CD4-positive, alpha-beta T cell (primary cell): ENCODE measurements around the gene AP2S1. TPM values are rescaled to one million over a fixed set of nuclear protein-coding genes. Genes with fewer than 3 reads are reported as not detected.

Experiments used
- ATAC-seq: fragments of 200-7000 bp; cut with Tn5 transposase; one replicate; pipeline ENCODE4 v1.10.0; 2022; ENCODE audit warnings: mild to moderate bottlenecking; ENCODE audit not compliant: poor library complexity
- CTCF ChIA-PET: fragments of 350-600 bp; sonication (Branson Sonifier 250); formaldehyde crosslinking; loops from one replicate; lab custom pipeline; 2021; ENCODE audit warnings: antibody characterized with exemption, inconsistent platforms; lab: Charles Lee
- POLR2A ChIA-PET: fragments of 350-600 bp; sonication (Branson Sonifier 250); formaldehyde crosslinking; loops from one replicate; lab custom pipeline; 2021; ENCODE audit warnings: antibody characterized with exemption, inconsistent platforms; lab: Charles Lee
- DNase-seq, 14 experiments: peaks; one replicate each; pipeline ENCODE4 v3.0.0-alpha.2; 2013 to 2020; ENCODE audit warnings: mixed read lengths in 2 of 14
- H3K27ac ChIP-seq, 2 donors: one replicate each; pipeline versions ENCODE4 v1.5.1 to v1.7.0; 2013; ENCODE audit warnings: low read length in 2 of 2, low read depth in 1 of 2, mild to moderate bottlenecking in 1 of 2
- H3K27me3 ChIP-seq, 2 experiments: 1 replicate in 1 of 2; 2 replicates in 1 of 2; pipeline versions ENCODE4 v1.6.1 to v1.7.0; 2013; ENCODE audit warnings: low read length in 2 of 2, control low read depth in 1 of 2, mild to moderate bottlenecking in 1 of 2, moderate library complexity in 1 of 2; ENCODE audit not compliant: insufficient read depth in 2 of 2, control insufficient read depth in 1 of 2
- H3K36me3 ChIP-seq: one replicate; pipeline ENCODE4 v1.6.1; 2013; ENCODE audit warnings: low read length, control low read depth; ENCODE audit not compliant: insufficient read depth
- H3K4me1 ChIP-seq: one replicate; pipeline ENCODE4 v1.6.1; 2013; ENCODE audit warnings: low read length, control low read depth; ENCODE audit not compliant: insufficient read depth
- H3K4me3 ChIP-seq: one replicate; pipeline ENCODE4 v1.5.1; 2013; ENCODE audit warnings: mild to moderate bottlenecking, low read length, moderate library complexity
- H3K9me3 ChIP-seq, 2 experiments: 1 replicate in 1 of 2; 2 replicates in 1 of 2; pipeline versions ENCODE4 v1.6.1 to v1.7.0; 2013; ENCODE audit warnings: low read length in 2 of 2, mild to moderate bottlenecking in 2 of 2, control low read depth in 1 of 2, moderate library complexity in 1 of 2; ENCODE audit not compliant: control insufficient read depth in 1 of 2, insufficient read depth in 1 of 2
- H3K27ac Mint-ChIP-seq: one replicate; pipeline ENCODE4 v1.8.0; 2020; ENCODE audit warnings: mixed read lengths
- H3K27me3 Mint-ChIP-seq: one replicate; pipeline ENCODE4 v1.8.0; 2021; ENCODE audit warnings: mixed read lengths
- H3K36me3 Mint-ChIP-seq: one replicate; pipeline ENCODE4 v1.8.0; 2021; ENCODE audit warnings: low read depth, mixed read lengths
- H3K4me1 Mint-ChIP-seq: one replicate; pipeline ENCODE4 v1.8.0; 2021; ENCODE audit warnings: low read depth, mixed read lengths
- H3K4me3 Mint-ChIP-seq: one replicate; pipeline ENCODE4 v1.8.0; 2020; ENCODE audit warnings: mild to moderate bottlenecking, mixed read lengths
- H3K9me3 Mint-ChIP-seq: one replicate; pipeline ENCODE4 v1.8.0; 2020; ENCODE audit warnings: mixed read lengths
- intact Hi-C, 2 experiments: fragments of 100-400 bp; cut with DNase I in 1 of 2; cut with micrococcal nuclease in 1 of 2; formaldehyde crosslinking; loops; one replicate each; pipeline versions ENCODE4 v1.15.1 to v1.9.0; 2023 to 2025; cut with DNase I, micrococcal nuclease
- total RNA-seq, 174 experiments: library from RNA in 2 of 174; stranded (reverse) in 2 of 174; gene quantifications; one replicate each; pipeline ENCODE4 v1.2.3 and lab custom pipeline; 2021 to 2026
- TF ChIP-seq, protein P1 (sequence below): fragments of 200-600 bp; IDR thresholded peaks from one replicate; pipeline ENCODE4 v1.8.0; 2022; ENCODE audit warnings: antibody characterized with exemption, mild to moderate bottlenecking

Gene AP2S1
- total RNA-seq, 2 experiments from 2014 or later, result 24.5 to 26.9 TPM

DNA sequence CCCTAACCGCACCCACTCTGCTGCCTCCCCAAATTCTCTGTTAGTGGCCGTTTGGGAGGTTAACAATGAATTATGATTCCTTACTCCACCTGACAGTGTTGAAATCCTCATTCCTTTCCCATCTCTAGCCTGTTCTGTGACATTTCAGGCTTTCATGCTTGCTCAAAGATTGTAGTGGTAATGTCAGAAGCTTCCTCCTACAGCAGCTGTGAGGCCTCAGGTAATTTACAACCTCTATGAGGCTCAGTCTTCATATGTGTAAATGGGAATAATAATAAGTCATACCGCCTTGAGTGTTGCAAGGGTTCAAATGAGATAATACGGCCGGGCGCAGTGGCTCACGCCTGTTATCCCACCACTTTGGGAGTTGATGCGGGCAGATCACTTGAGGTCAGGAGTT, 61.3 kb downstream of the AP2S1 start:
- no peak overlapping the region for H3K4me3 ChIP-seq
- Mint-ChIP-seq H3K27me3 (no peaks in the 10 kb centered on the region), H3K4me1 (peaks cover 52% of the 10 kb centered on the region), H3K9me3 (no peaks in the 10 kb centered on the region), H3K4me3 (peak overlapping the region; percentile 93), H3K27ac (peak overlapping the region; percentile 36), H3K36me3 (peaks cover 14% of the 10 kb centered on the region)
- H3K27me3 ChIP-seq, result no peaks in the 10 kb centered on the region
- H3K27ac ChIP-seq, result no peak overlapping the region
- DNase-seq (no peak), ATAC-seq (no peak)
- ChIA-PET CTCF (interaction anchor here (1.0 to 3.7 kb wide), 3 partner anchors 23 to 51 kb away, joined by 3 to 16 read pairs (median 4); no protein-coding TSS in a partner anchor), POLR2A (interaction anchor here (0.5 to 2.3 kb wide), 6 partner anchors 14 to 437 kb away, joined by 3 to 9 read pairs (median 4); partner anchors contain the start of gene DACT3)
- intact Hi-C loops, result loop anchor here (5.0 to 10.0 kb wide), 4 partner anchors 33 to 1535 kb away; partner anchors contain the start of genes CCDC9 (in 1 of the 2), EMP3 (in 1 of the 2) and TMEM160 (in 1 of the 2)
- TF ChIP-seq, protein P1, sequence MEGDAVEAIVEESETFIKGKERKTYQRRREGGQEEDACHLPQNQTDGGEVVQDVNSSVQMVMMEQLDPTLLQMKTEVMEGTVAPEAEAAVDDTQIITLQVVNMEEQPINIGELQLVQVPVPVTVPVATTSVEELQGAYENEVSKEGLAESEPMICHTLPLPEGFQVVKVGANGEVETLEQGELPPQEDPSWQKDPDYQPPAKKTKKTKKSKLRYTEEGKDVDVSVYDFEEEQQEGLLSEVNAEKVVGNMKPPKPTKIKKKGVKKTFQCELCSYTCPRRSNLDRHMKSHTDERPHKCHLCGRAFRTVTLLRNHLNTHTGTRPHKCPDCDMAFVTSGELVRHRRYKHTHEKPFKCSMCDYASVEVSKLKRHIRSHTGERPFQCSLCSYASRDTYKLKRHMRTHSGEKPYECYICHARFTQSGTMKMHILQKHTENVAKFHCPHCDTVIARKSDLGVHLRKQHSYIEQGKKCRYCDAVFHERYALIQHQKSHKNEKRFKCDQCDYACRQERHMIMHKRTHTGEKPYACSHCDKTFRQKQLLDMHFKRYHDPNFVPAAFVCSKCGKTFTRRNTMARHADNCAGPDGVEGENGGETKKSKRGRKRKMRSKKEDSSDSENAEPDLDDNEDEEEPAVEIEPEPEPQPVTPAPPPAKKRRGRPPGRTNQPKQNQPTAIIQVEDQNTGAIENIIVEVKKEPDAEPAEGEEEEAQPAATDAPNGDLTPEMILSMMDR, result no peak
- no peaks in the 10 kb centered on the region for H3K36me3 ChIP-seq
- H3K9me3 ChIP-seq, result no peaks in the 10 kb centered on the region
- peaks cover 62% of the 10 kb centered on the region for H3K4me1 ChIP-seq

GRCh38 chr19:46788968-46789338, 61.7 kb downstream of the AP2S1 start:
- POLR2A ChIA-PET, result interaction anchor here (0.5 to 2.3 kb wide), 11 partner anchors 14 to 437 kb away, joined by 3 to 9 read pairs (median 4); partner anchors contain the start of genes AP2S1, CALM3 and DACT3
- intact Hi-C loops, result loop anchor here (5.0 to 10.0 kb wide), 4 partner anchors 33 to 1536 kb away; partner anchors contain the start of genes CCDC9 (in 1 of the 2), EMP3 (in 1 of the 2) and TMEM160 (in 1 of the 2)
- Mint-ChIP-seq H3K27me3 (no peaks in the 10 kb centered on the region), H3K36me3 (peaks cover 14% of the 10 kb centered on the region), H3K4me3 (peak overlapping the region; percentile 93), H3K27ac (peak overlapping the region; percentile 86), H3K9me3 (no peaks in the 10 kb centered on the region), H3K4me1 (peaks cover 56% of the 10 kb centered on the region)
- Histone ChIP-seq H3K27me3 (no peaks in the 10 kb centered on the region), H3K4me1 (peaks cover 66% of the 10 kb centered on the region), H3K9me3 (no peaks in the 10 kb centered on the region), H3K4me3 (peak overlapping the region; percentile 76), H3K36me3 (peaks cover 4% of the 10 kb centered on the region), H3K27ac (no peak overlapping the region)
- TF ChIP-seq, protein P1, result no peak
- no peak for ATAC-seq
- CTCF ChIA-PET, result interaction anchor here (1.2 to 3.7 kb wide), 2 partner anchors 22 to 51 kb away, joined by 4 to 16 read pairs; no protein-coding TSS in a partner anchor
- DNase-seq, result no peak

- Histone ChIP-seq H3K27ac (peak within 1 kb of the TSS; percentile 44 to 72), H3K27me3 (no peaks in the 10 kb centered on the region), H3K9me3 (no peaks in the 10 kb centered on the region), H3K36me3 (peaks cover 9% of the 10 kb centered on the region), H3K4me1 (peaks cover 71% of the 10 kb centered on the region), H3K4me3 (peak within 1 kb of the TSS; percentile 76)
- peaks cover 14% of the 10 kb centered on the region for H3K36me3 Mint-ChIP-seq
- H3K4me1 Mint-ChIP-seq, result peaks cover 62% of the 10 kb centered on the region
- no peaks in the 10 kb centered on the region for H3K9me3 Mint-ChIP-seq
- peak within 1 kb of the TSS; percentile 86 for H3K27ac Mint-ChIP-seq
- intact Hi-C loops, result loop anchor here (5.0 to 10.0 kb wide), 4 partner anchors 34 to 1536 kb away; partner anchors contain the start of genes CCDC9 (in 1 of the 2), EMP3 (in 1 of the 2) and TMEM160 (in 1 of the 2)
- CTCF ChIA-PET, result interaction anchor here (1.2 to 3.7 kb wide), 3 partner anchors 19 to 52 kb away, joined by 3 to 16 read pairs (median 4); no protein-coding TSS in a partner anchor
- POLR2A ChIA-PET, result interaction anchor here (0.6 to 2.3 kb wide), 12 partner anchors 15 to 438 kb away, joined by 3 to 9 read pairs (median 4); partner anchors contain the start of genes AP2S1, CALM3, DACT3 and ZC3H4
- TF ChIP-seq, protein P1, result no peak
- H3K27me3 Mint-ChIP-seq, result no peaks in the 10 kb centered on the region
- H3K4me3 Mint-ChIP-seq, result peak within 1 kb of the TSS; percentile 93
- DNase-seq (peak; percentile 90 to 99 (median 94)), ATAC-seq (peak; percentile 80)
These were observed 62.2 kb downstream of the AP2S1 start, which contains the start of gene SLC1A5 for GRCh38 chr19:46788262-46788967. SLC1A5 (minus strand) TSS chr19:46788594; CDS start chr19:46787965, 629 bp downstream.

Other genes with a start within 250 kb of the AP2S1 start
- 100 to 1,000 TPM; 169 to 173 TPM for gene CALM3, start 249.5 kb downstream of the AP2S1 start, total RNA-seq
- gene PTGIR, start 225.8 kb downstream of the AP2S1 start, total RNA-seq, result under 1 TPM; 0.87 to 0.96 TPM
- not detected for gene GNG8, start 214.6 kb downstream of the AP2S1 start, total RNA-seq
- under 1 TPM; 0.11 TPM for gene DACT3, start 189.7 kb downstream of the AP2S1 start, total RNA-seq
- gene PRKD2, start 133.7 kb downstream of the AP2S1 start, total RNA-seq, result 100 to 1,000 TPM; 105 to 113 TPM
- 10 to 100 TPM; 19.0 to 20.2 TPM for gene FKRP, start 104.8 kb downstream of the AP2S1 start, total RNA-seq
- gene STRN4, start 104.4 kb downstream of the AP2S1 start, total RNA-seq, result 10 to 100 TPM; 90.0 to 94.0 TPM
- gene SLC1A5, start 62.3 kb downstream of the AP2S1 start, total RNA-seq, result 1 to 10 TPM; 7.1 TPM
- 10 to 100 TPM; 15.7 to 16.1 TPM for gene ARHGAP35, start 10.2 kb upstream of the AP2S1 start, total RNA-seq
- gene NPAS1, start 169.0 kb upstream of the AP2S1 start, total RNA-seq, result 1 to 10 TPM; 1.1 to 2.1 TPM
- 10 to 100 TPM; 18.0 to 18.1 TPM for gene TMEM160, start 197.8 kb upstream of the AP2S1 start, total RNA-seq